Type B pancreatic cell (in vitro differentiated cells): Measurements from ENCODE around the gene WDCP. TPM values are rescaled to one million over a fixed set of nuclear protein-coding genes. Genes with fewer than 3 reads are reported as not detected.
A peak's percentile ranks its signal among the peaks of the same experiment; 100 is the strongest.
"Not testable (repeated sequence)": the region's sequence is repeated elsewhere in the genome, so short reads cannot be mapped to it uniquely, and the experiment has no call there.

Experiments used
- DNase-seq: peaks from one replicate; pipeline ENCODE4 v3.0.0; 2021; ENCODE audit warnings: mixed read lengths; ENCODE audit not compliant: unreplicated experiment; ENCODE audit errors: extremely low spot score
- H3K27ac Mint-ChIP-seq: 2 replicates; pipeline ENCODE4 v1.8.0; 2021; ENCODE audit warnings: mild to moderate bottlenecking, mixed read lengths
- H3K27me3 Mint-ChIP-seq: 2 replicates; pipeline ENCODE4 v1.8.0; 2021; ENCODE audit warnings: mixed read lengths
- H3K36me3 Mint-ChIP-seq: 2 replicates; pipeline ENCODE4 v1.8.0; 2021; ENCODE audit warnings: mixed read lengths
- H3K4me1 Mint-ChIP-seq: one replicate; pipeline ENCODE4 v1.8.0; 2021; ENCODE audit warnings: mixed read lengths; ENCODE audit not compliant: unreplicated experiment
- H3K4me3 Mint-ChIP-seq: 2 replicates; pipeline ENCODE4 v1.8.0; 2021; ENCODE audit warnings: mild to moderate bottlenecking, mixed read lengths
- H3K9me3 Mint-ChIP-seq: 2 replicates; pipeline ENCODE4 v1.8.0; 2021; ENCODE audit warnings: mixed read lengths
- CTCF ChIP-seq: fragments of 200-600 bp; sonication (generic); conservative IDR thresholded peaks from 2 replicates; pipeline ENCODE4 v1.5.0; 2021; ENCODE audit warnings: antibody characterized with exemption, mild to moderate bottlenecking
- total RNA-seq: library from RNA; stranded (reverse); gene quantifications from 2 replicates; pipeline ENCODE4 v1.2.1, GENCODE V29; 2021; ENCODE audit warnings: low replicate concordance

The WDCP gene
- total RNA-seq, 1 donor from 2014 or later = 24.6 TPM

GRCh38 chr2:24048769-24049484 lies 1.7 kb upstream of the WDCP start:
- no peak for DNase-seq
- H3K4me3 Mint-ChIP-seq = peak overlapping the region; percentile 59
- no peak overlapping the region for H3K27ac Mint-ChIP-seq
- no peaks in the 10 kb centered on the region for H3K27me3 Mint-ChIP-seq
- H3K4me1 Mint-ChIP-seq = peaks cover 15% of the 10 kb centered on the region
- H3K36me3 Mint-ChIP-seq = peaks cover 4% of the 10 kb centered on the region
- no peaks in the 10 kb centered on the region for H3K9me3 Mint-ChIP-seq
- no peak for TF ChIP-seq CTCF

- H3K27ac Mint-ChIP-seq = peak overlapping the region; percentile 86
- H3K27me3 Mint-ChIP-seq = no peaks in the 10 kb centered on the region
- DNase-seq = no peak
- H3K9me3 Mint-ChIP-seq = no peaks in the 10 kb centered on the region
- peak overlapping the region; percentile 100 for H3K4me3 Mint-ChIP-seq
- peaks cover 8% of the 10 kb centered on the region for H3K36me3 Mint-ChIP-seq
- peaks cover 15% of the 10 kb centered on the region for H3K4me1 Mint-ChIP-seq
- TF ChIP-seq CTCF = no peak
Measured at GRCh38 chr2:24047703-24048033, 477 bp upstream of the WDCP start.

- no peaks in the 10 kb centered on the region for H3K9me3 Mint-ChIP-seq
- H3K4me3 Mint-ChIP-seq = peak overlapping the region; percentile 100
- TF ChIP-seq CTCF = no peak
- peaks cover 15% of the 10 kb centered on the region for H3K4me1 Mint-ChIP-seq
- peaks cover 8% of the 10 kb centered on the region for H3K36me3 Mint-ChIP-seq
- H3K27me3 Mint-ChIP-seq = no peaks in the 10 kb centered on the region
- DNase-seq = no peak
- H3K27ac Mint-ChIP-seq = no peak overlapping the region
Measured at GRCh38 chr2:24046599-24046929, 627 bp downstream of the WDCP start.

- peak overlapping the region; percentile 100 for H3K4me3 Mint-ChIP-seq
- peaks cover 15% of the 10 kb centered on the region for H3K4me1 Mint-ChIP-seq
- peaks cover 8% of the 10 kb centered on the region for H3K36me3 Mint-ChIP-seq
- DNase-seq = no peak
- no peaks in the 10 kb centered on the region for H3K27me3 Mint-ChIP-seq
- no peak overlapping the region for H3K27ac Mint-ChIP-seq
- no peak for TF ChIP-seq CTCF
- H3K9me3 Mint-ChIP-seq = no peaks in the 10 kb centered on the region
Measured at GRCh38 chr2:24045511-24046508, 1.4 kb downstream of the WDCP start.

GRCh38 chr2:24043133-24043532 lies 4.1 kb downstream of the WDCP start:
- H3K36me3 Mint-ChIP-seq = peaks cover 13% of the 10 kb centered on the region
- H3K4me1 Mint-ChIP-seq = peaks cover 15% of the 10 kb centered on the region
- not testable (repeated sequence) for H3K9me3 Mint-ChIP-seq, H3K27me3 Mint-ChIP-seq, DNase-seq, H3K4me3 Mint-ChIP-seq, H3K27ac Mint-ChIP-seq

GRCh38 chr2:24040511-24040910 lies 6.7 kb downstream of the WDCP start:
- H3K4me3 Mint-ChIP-seq = no peak overlapping the region
- no peak overlapping the region for H3K27ac Mint-ChIP-seq
- peaks cover 21% of the 10 kb centered on the region for H3K36me3 Mint-ChIP-seq
- H3K9me3 Mint-ChIP-seq = no peaks in the 10 kb centered on the region
- peaks cover 5% of the 10 kb centered on the region for H3K4me1 Mint-ChIP-seq
- no peak for TF ChIP-seq CTCF
- no peak for DNase-seq
- H3K27me3 Mint-ChIP-seq = no peaks in the 10 kb centered on the region
